Nucleus accumbens (tissue), 56 donors: ENCODE data around the gene AOPEP.

Experiments used
- DNase-seq, 56 donors: peaks; one replicate each; lab custom pipeline; 2025; lab: John Stamatoyannopoulos, UW

Gene AOPEP

DNA sequence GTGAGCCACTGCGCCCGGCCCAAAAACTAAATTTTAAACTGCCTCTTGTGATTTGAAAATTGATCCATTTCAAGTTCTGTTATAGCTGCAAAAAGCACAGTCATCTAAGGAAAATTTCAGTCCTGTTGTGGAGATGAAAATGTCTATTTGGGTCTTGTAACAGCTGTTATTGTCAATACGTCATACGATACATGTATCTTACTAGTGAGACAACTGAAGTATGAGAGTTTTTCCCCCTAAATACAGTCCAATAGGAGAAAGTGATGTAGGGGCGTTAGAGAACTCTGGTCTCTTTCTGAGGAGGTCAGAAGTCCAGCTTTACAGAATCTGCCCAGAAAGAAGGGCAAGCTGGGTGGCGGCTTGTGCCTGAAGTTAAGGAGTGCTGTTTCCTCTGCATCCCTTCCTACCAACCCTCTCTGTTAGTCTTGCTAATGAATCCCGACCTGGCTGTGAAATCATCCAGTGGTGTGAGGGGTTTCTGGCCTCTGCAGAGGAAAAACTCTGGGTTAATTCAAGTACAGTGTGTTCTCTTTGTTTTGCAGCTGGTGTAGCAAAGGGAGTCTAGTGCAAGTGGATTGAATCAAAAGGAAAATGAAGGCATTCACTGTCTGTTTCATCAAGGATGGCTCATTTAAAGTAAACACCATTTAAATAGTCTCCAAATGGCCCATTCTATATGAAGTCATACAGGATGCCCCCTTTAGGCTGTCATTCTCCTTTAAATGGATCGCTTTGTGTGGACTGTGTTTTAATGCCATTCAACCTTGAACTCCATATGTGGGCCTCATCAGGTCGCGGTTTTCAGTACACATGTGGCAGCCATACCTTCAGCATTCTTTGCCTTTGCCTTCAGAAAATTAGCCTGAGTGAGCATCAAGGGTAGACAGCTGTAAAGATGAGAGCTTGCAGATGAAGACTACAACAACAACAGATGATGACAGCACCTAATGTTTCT, 59.0 kb downstream of the AOPEP start:
- DNase-seq: peak in 1 of 56 donors; percentile 24

DNA sequence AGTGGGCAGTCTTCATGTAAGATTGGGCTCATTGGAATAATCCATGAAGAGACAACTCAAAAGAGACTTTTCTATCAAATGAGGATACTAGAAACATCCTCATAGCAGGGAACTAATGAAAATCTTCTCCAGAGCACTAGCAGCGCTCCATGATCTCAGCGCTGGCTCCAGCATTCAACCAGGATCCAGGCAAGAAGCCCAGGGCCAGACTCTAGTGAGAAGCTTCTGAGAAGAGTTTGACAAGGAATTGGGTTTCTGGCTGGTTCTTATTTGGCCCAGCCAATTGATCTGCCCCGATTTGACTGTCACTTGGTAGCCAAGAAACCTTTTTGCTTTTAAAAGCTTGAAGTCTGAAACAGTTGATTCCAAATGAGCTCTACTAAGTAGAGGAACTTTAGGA, 60.1 kb downstream of the AOPEP start:
- peak in 11 of 56 donors; percentile 9 to 56 (median 32) for DNase-seq

DNA sequence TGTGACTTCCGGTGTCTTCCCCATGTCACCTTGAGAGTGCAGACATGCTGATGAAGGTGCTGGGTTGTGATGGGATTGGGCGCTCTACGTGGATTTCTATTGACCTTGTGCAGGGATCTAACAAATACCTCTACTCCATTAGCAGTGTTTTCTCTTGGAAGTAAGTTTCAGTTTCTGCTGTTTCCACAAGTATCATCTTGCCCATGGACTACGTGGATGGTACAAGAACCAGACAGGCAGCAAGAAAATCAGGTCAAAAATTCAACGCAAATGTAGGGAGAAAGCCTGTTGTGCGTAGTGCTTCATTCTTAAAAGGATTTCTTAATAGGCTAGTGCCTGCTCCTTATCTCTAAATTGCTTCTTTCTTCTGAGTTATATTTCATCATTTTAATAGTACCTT, 60.8 kb downstream of the AOPEP start:
- no peak for DNase-seq

DNA sequence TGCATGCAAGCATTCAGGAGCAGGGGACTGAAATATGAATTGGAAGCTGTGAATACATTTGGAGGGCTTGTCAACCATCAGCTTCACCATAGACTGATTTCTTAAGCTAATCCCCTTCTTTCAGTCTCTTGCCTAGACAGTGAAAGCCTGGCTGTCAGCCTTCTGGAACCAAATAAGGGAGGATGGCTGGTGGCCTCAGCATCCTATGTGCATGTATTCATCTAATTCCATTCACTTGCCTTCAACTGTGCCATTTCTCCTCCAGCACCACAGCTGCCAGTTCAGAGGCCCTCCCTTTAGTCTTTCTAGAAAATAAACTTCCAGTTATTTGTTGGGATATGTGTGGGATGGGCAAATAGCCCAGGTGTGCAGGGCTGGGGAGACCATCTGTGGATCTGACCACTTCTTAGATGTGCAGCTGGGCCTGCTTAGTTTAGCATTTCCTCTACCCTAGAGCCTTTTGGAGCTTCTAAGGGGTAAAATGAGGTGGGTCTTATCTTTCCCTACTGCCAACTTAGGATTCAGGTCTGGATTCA, 62.1 kb downstream of the AOPEP start:
- no peak for DNase-seq

DNA sequence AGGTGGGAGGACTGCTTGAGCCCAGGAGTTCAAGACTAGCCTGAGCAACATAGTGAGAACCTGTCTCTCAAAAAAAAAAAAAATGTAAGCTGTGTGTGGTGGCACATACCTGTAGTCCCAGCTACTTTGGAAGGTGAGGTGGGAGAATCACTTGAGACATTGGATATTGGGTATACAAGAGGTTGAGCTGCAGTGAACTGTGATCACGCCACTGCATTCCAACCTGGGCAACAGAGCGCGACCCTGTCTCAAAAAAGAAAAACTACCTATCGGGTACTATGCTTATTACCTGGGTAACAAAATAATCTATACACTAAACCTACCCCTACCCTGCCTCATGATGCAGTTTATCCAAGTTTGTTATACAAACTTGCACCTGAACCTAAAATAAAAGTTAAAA, 64.9 kb downstream of the AOPEP start:
- no peak for DNase-seq

DNA sequence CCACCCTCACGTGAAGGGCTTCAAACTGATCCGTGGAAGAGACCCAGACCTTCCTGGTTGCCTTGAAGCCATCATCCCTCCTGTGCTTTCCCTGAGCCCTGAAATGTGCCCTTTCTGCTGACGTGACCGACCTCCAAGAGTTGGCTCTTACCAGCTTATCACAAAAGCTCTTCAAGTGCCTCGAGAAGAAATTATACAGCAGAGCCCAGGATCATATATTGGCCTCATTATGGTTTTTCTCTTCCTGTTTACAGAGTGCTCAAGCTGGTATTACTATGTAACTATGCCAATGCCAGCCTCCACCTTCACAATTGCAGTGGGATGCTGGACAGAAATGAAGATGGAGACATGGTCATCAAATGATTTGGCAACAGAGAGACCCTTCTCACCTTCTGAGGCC, 66.0 kb downstream of the AOPEP start:
- DNase-seq: no peak

DNA sequence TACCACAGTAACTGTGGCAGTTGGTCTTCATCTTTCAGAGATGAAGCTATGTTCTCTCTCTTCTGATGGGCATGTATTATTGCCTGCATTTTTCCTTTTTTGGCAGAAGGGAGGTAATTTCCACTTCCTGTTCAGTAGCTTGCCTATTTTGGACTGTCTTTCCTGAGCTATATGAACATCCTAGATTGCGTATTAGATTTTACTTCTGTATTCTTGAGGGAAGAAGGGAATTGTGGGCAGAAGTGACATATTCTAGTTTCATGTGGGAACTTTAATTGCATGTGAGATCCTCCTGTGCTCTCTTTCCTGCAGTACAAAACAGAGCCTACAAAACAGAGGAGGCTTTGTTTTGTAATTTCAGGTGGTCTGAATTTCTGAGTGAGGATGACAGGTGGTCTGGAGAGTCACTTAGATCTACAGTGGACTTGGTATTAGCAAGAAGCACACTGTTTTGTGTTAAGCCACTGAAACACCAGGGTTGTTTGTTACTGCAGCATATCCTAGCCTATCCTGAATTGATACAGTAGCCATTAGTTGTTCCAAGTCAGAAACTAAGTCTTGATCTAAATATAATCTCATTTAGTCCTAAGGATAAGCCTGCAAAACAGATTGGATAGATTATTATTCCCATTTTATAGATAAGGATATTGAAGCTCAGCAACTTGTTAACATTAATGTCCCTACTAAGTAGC, 68.1 kb downstream of the AOPEP start:
- no peak for DNase-seq

DNA sequence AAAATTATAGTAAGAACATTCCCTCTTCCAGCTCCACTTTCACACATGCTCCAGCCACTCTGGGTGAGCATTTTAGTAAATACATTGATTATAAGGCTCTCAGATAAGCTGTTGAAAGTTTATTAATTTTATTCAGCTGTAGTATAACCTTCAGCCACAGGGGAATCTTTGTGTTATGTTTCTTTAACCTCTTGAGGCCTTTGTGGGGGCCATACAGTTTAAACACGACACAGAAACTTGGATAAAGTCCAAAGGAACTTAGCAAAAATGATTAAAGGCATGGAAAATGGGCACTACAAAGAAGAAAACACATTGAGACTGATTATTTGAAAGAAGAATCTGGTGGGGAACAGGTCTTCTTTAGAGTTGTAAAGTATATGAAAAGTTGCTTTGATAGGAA, 70.2 kb downstream of the AOPEP start:
- no peak for DNase-seq

DNA sequence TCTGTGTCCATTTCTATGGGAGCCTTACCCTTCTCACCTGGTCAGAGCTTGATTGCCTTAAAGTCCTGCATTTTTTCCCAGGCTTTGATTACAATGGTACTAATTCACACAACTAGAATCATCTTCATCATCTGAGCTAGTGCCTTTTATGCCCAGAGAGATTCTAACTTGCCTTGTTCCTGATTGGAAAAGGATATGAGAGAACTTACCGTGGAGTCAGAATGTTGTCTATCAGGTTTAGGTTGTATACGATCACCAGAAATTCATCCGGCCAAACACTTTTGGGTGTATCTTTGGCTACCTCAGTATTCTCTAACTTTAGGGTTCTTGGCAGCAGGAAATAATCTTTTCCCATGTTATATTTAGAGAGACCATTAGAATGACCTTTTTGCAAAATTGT, 71.7 kb downstream of the AOPEP start:
- DNase-seq: no peak

DNA sequence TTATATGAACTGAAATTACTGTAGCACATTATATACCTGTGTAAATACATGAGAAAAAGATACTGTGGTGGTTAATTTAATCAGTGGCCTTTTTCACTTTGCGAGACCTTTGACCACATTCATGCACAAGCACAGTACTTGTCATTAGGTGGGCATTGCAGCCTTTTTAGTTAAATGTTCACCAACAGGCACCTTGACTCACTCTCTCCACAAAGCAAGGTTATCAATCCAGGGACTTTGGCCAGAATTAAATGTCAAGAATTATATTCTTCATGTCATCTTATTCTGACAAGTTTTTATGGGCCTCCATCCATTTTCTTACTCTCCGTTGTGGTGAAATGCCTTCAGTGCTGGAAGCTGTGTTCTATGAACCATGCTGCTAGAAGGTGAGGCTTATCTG, 72.2 kb downstream of the AOPEP start:
- no peak for DNase-seq

DNA sequence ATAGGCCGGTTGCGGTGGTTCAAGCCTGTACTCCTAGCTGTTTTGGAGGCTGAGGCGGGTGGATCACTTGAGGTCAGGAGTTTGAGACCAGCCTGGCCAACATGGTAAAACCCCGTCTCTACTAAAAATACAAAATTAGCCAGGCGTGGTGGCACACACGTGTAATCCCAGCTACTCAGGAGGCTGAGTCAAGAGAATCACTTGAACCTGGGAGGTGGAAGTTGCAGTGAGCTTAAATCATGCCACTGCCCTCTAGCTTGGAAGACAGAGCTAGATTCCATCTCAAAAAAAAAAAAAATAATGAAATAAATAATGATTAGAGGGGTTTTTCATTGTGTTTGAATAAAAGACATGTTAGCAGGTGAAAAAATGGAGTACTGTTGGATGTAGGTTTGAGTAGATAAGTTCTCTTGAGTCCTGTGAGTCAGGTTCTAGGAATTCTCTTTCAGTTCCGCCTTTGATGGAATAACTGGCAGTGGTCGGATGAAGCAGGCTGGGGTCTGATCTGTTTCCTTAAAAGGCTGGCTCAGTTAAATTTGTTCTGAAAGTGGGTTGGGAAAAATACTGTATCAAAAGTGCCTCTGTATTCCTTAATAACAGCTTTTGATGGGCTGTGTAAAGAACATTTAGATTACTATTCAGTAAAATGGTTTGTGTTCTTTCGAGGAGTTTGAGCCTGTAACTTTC, 73.2 kb downstream of the AOPEP start:
- DNase-seq: no peak

DNA sequence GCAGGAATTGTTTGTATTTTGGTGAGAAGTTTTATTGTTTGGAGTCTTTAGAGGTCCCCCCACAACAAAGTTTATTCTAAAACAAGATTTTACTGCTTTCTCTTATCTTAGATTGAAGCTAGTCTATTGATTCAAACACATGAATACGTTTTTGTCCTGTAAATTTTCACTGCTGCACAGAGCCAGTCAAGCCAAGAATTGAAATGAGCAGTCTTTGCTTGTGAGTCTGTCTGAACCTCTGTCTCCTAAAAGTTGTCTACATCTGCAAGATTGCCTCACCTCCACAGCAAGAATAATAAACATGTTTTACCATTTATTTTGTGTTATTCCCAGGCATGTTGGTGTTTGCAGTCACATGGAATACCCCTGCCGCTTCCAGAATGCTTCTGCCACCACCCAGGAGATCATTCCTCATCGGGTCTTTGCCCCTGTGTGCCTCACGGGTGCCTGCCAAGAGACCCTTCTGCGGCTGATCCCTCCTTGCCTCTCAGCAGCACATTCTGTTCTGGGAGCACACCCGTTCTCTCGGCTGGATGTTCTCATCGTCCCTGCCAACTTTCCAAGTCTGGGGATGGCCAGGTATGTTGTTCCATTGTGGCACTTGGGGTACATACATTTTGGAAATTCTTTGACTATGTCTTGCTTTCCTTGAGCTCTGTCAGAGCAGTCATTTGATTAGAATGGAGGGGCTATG, 74.1 kb downstream of the AOPEP start:
- no peak for DNase-seq

DNA sequence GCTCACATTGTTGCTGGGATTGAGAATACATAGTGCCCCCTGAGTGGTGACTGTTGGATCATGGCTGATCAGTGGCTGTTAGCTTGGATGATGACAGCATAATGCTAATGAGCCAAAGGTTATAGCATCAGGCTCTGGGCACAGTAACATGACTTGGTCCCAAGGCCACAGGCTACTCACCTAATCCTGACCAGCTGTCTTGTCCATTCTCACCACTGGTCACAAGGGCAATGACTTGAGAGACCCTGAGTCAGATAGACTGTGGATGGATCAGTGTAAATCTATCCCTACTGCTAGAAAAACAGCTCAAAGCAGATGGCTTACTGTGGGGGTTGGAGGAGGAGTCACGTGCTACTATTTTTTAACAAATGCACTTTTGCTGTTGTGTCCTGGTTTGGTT, 74.7 kb downstream of the AOPEP start:
- peak in 1 of 56 donors; percentile 35 for DNase-seq

DNA sequence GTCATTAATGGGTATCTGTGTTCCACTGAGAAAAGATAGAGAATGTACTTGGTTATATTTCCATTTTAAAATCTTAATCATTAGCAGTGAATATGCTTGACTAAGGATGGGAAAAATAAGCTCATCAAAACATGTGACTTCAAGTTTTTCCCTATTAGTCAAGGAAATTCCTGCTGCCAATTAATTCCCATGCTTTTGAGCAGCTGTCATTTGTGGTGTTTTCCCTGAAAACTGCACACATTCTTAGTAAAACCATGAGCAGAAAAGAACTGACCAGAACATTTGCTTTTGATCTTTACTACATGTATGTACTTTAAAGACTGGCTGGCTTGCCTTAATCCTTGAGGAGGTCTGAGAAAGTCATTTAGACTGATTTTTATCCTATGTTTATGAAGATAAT, 75.2 kb downstream of the AOPEP start:
- DNase-seq: no peak

DNA sequence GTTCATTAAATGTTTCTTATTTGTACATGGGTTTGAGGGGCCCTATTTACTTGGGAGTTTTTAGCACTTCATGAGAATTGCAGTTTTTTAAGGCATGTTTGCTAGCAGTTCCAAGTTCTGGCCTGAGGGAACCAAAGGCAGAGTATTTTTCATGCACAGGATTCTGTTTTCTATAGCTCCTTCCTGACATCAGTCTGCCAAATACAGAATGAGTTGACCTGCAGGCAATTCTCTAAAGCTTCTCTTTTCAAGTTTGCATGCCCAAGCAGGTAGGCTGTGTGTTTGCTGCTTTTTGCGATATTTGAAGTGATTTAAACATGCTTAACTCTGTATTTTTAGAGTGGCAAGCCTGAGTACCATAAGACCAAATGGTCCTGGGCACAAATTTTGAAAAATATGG, 75.8 kb downstream of the AOPEP start:
- no peak for DNase-seq

DNA sequence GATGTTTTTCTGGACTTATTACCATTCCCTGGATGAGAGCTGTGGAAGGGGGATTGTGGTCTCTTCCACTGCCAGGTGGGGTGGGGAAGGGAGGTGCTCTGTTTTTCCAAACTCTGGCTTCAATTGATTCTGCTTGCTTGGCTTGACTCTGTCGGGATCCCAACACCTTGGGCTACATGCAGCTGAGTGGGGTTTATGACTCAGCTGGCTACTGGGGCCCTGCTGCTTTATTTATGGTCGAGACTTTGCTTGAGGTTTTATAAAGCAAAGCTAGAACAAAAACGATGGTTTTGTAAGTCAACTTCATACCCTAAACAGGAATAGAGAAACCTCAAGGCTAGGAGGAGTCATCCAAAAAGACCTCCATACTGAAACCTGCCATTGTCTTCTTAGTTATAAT, 76.3 kb downstream of the AOPEP start:
- no peak for DNase-seq

DNA sequence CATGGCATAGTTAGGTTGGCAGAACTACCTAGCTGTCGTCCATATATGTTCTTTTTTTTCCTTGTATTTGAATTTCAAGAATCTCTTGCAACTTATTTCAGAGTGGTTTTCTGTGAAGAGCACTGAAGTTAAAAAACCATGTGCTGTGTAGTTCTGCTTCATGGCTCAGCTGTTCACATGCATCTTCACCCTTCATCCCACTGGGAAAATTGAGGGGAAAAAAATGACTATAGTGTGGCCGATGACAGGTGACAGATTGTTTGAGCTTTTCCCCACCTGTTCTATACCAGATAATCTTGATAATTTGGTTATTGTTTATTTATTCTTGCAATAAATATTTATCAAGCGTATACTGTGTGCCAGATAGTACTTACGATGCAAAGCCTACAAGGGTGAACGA, 77.8 kb downstream of the AOPEP start:
- no peak for DNase-seq

DNA sequence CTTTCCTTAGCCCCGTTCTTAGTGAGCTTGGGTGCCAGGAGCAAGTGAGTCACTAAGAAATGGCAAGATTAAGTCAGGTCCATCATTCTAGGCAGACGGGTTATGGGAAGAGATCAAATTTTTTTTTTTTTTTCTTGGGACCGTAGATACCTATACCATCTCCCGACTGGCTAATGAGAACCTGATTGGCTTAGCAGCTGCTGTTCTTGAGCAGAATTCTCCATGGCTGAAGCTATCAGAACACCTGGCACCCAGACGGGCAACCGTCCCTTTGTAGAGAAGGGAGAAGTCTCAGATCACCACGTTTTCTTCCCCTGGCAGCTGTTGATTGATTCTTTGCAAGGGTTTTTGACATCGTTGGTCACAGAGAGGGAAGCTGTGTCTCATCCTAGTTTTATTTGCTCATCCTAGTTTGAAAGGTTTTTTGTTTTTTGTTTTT, 78.6 kb downstream of the AOPEP start:
- DNase-seq: no peak

DNA sequence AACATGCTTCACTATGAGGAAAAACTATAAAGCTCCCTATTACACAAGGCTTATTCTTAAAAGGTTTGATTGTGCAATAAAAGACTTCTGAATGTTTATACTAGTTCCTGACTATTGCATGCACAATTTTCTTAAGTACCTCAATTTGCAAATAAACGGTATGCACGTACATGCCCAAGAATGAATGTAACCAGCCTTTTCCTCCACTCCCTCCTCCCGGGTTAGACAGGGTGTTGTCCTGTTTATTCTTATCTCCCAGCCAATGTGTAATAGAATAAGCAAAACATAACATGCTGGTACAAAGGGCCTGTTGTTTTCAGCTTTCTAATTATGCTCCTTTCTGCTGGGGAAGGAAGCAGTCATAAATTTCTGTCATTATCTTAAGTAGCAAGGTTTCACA, 79.1 kb downstream of the AOPEP start:
- no peak for DNase-seq

DNA sequence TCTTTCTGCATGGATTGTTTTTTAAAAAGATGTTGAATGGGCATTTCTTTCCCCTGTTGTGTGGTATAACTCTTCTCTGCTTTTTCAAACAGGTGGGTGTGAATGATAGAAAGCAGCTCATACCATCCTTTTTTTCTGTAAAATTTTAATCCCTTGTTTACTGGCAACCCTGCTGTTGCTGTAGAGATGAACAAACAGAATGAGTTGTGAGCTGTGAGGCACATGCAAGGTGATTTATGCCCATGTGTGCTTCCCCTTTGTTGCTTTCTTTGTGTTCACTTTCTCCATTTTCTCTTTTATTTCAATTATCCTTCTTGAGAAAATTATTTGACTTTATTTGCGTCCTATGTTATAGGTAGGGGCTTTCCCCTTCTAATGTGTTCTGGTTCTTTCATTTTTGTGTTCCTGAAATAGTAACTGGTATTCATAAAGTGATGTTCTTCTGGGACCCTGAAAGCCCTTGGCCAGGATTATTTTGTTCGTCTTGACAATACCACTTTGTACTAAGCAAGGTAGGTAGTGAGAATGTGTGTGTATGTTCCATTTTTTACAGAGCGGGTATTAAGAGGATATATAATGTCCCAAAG, 79.9 kb downstream of the AOPEP start:
- DNase-seq: no peak
